Sigmoid colon (tissue), 7 donors: Measurements from ENCODE around the gene UQCRQ. TPM values are rescaled to one million over a fixed set of nuclear protein-coding genes. Genes with fewer than 3 reads are reported as not detected.
A peak's percentile ranks its signal among the peaks of the same experiment; 100 is the strongest.

Experiments used
- DNase-seq: peaks from one replicate; pipeline ENCODE4 v3.0.0-alpha.2; 2019
- H3K27ac ChIP-seq, 4 donors: fragments of 200-600 bp; sonication (generic); one replicate each; pipeline ENCODE4 v1.5.1; 2016 to 2019; ENCODE audit warnings: mild to moderate bottlenecking in 1 of 4
- H3K27me3 ChIP-seq, 3 donors: fragments of 200-600 bp; sonication (generic); one replicate each; pipeline ENCODE4 v1.5.1; 2019; ENCODE audit warnings: mild to moderate bottlenecking in 1 of 3
- H3K36me3 ChIP-seq, 4 donors: fragments of 200-600 bp; sonication (generic); one replicate each; pipeline ENCODE4 v1.5.1; 2016 to 2019
- H3K4me1 ChIP-seq, 4 donors: fragments of 200-600 bp; sonication (generic); one replicate each; pipeline ENCODE4 v1.5.1; 2017 to 2019
- H3K4me3 ChIP-seq, 4 donors: fragments of 200-600 bp; sonication (generic); one replicate each; pipeline ENCODE4 v1.5.1; 2017 to 2019; ENCODE audit warnings: mild to moderate bottlenecking in 2 of 4, moderate library complexity in 1 of 4
- H3K9me3 ChIP-seq, 4 donors: fragments of 200-600 bp in 3 of 4; sonication (generic) in 3 of 4; one replicate each; pipeline versions ENCODE4 v1.5.1 to v1.6.1; 2013 to 2019
- EP300 ChIP-seq, 4 donors: sonication (generic); formaldehyde crosslinking; IDR thresholded peaks; one replicate each; pipeline ENCODE4 v1.6.1; 2017; ENCODE audit warnings: antibody characterized with exemption in 4 of 4
- POLR2A ChIP-seq, 2 donors: fragments of 450-650 bp; IDR thresholded peaks; one replicate each; pipeline ENCODE4 v1.6.1; 2016; ENCODE audit warnings: antibody characterized with exemption in 2 of 2, mild to moderate bottlenecking in 2 of 2, moderate library complexity in 2 of 2
- POLR2AphosphoS5 ChIP-seq, 4 donors: sonication (generic); formaldehyde crosslinking; IDR thresholded peaks; one replicate each; pipeline ENCODE4 v1.6.1; 2017; ENCODE audit warnings: antibody characterized with exemption in 4 of 4
- WGBS, 2 donors: extraction: QIAGEN DNeasy Blood & Tissue Kit; methylation state at CpG; one replicate each; pipeline ENCODE4 v1.1.7; 2013; 5-methylcytosine and 5-hydroxymethylcytosine counted together
- intact Hi-C: fragments of 100-400 bp; cut with DNase I; formaldehyde crosslinking; loops from one replicate; pipeline ENCODE4 v1.15.1; 2023
- polyA plus RNA-seq, 3 donors: library from polyadenylated mRNA; stranded (reverse); fragments of 200-250 nt; gene quantifications; one replicate each; pipeline ENCODE4 v1.2.3, GENCODE V29; 2013
- total RNA-seq, 4 donors: library from RNA; depleted of rRNA; stranded (reverse); fragments of >200 nt; gene quantifications; one replicate each; pipeline ENCODE4 v1.1.0, GENCODE V29; 2016
- TF ChIP-seq, protein P1 (sequence below), 4 experiments: fragments of 450-650 bp in 3 of 4; fragments of 200-600 bp in 1 of 4; IDR thresholded peaks; one replicate each; pipeline ENCODE4 v1.5.1; 2016 to 2019; ENCODE audit warnings: antibody characterized with exemption in 4 of 4, mild to moderate bottlenecking in 3 of 4, moderate library complexity in 2 of 4
- donor health status: healthy with polysubstance abuse.
- donor health status: Bipolar disorder and iron deficiency.
- donor health status: healthy.

The UQCRQ gene
- total and polyA plus RNA-seq, 7 donors, result 113 to 936 (median 230) TPM

DNA sequence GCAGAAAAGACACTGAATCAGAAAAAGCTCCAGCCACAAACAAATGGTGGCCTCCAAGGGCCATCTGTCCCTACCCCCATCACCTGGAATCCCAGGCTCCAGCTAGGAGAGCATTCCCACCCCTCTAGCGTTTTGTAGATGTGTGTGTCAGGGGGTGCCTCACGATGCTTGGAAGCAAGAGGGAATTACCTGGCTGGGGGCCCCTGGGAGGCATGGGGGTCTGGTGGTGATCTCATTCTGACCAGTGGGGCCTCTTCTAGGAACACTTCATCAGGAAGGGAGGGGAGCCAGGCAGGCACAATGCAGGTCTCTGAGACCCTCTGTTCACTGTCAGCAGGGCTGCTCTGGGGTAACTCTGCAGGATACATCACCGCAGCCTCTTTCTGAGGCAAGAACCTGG lies 42.0 kb upstream of the UQCRQ start:
- TF ChIP-seq, protein P1, sequence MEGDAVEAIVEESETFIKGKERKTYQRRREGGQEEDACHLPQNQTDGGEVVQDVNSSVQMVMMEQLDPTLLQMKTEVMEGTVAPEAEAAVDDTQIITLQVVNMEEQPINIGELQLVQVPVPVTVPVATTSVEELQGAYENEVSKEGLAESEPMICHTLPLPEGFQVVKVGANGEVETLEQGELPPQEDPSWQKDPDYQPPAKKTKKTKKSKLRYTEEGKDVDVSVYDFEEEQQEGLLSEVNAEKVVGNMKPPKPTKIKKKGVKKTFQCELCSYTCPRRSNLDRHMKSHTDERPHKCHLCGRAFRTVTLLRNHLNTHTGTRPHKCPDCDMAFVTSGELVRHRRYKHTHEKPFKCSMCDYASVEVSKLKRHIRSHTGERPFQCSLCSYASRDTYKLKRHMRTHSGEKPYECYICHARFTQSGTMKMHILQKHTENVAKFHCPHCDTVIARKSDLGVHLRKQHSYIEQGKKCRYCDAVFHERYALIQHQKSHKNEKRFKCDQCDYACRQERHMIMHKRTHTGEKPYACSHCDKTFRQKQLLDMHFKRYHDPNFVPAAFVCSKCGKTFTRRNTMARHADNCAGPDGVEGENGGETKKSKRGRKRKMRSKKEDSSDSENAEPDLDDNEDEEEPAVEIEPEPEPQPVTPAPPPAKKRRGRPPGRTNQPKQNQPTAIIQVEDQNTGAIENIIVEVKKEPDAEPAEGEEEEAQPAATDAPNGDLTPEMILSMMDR (IDR thresholded peaks at IDR 0.05), result no peak
- TF ChIP-seq EP300 (IDR thresholded peaks at IDR 0.05) (no peak), POLR2A (IDR thresholded peaks at IDR 0.05) (no peak), POLR2AphosphoS5 (IDR thresholded peaks at IDR 0.05) (no peak)
- intact Hi-C loops, result loop anchor here (5.0 to 10.0 kb wide), 4 partner anchors 47 to 437 kb away; partner anchors contain the start of genes KIF3A and SEPTIN8
- WGBS, 2 donors, result 91 to 97% methylated on average over 3 of the region's 3 CpGs

DNA sequence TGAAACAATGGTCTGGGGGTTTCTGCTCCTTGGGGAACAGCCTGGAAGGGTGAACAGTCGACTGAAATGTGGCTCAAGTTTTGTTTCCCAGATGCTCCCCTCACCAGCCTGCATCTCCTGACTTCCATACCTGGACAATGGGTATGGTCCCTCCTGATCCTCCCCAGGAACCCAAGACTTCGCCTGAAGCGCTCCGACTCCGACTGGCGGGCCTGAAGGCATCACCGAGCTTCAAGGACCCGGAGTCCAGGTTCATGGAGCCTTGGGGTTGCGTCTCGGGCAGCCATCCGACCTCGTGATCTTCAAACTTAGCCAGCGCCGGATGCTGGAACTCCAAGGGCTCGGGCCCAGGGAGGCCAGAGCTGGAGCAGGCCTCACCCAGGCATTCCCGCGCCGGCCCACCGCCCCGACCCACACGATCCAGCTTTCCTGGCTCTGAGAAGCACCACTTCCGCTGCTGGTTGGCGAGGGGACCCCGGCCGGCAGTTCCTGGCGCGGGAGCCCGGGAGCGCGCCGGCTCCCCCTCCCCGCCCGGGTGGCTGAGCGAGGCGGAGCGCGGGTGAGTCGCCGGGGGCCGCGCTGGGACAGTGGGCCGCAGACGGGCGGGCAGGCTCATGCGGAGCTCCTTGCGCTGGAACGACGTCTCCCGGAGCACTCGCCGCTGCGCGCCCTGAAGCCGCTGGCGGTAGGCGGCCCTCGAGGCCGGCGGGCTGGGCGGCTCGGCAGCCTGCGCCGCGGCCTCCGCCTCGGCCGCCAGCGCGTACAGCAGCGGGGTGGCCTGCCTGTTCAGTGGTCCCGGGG lies 41.2 kb upstream of the UQCRQ start:
- H3K4me3 ChIP-seq, result peak overlapping the region in 3 of 4 donors; percentile 17 to 27 (median 22)
- H3K4me1 ChIP-seq, result peaks cover 0 to 21% (median 14%) of the 10 kb centered on the region in 4 donors
- H3K36me3 ChIP-seq, result no peaks in the 10 kb centered on the region
- no peak for DNase-seq
- no peak for TF ChIP-seq POLR2AphosphoS5 (IDR thresholded peaks at IDR 0.05)
- TF ChIP-seq, protein P1 (IDR thresholded peaks at IDR 0.05), result no peak
- no peak for TF ChIP-seq POLR2A (IDR thresholded peaks at IDR 0.05)
- TF ChIP-seq EP300 (IDR thresholded peaks at IDR 0.05), result no peak
- intact Hi-C loops, result loop anchor here (10.0 kb wide), 1 partner anchor 90 kb away; the partner anchor contains the start of gene KIF3A
- H3K9me3 ChIP-seq, result no peaks in the 10 kb centered on the region
- H3K27ac ChIP-seq, result no peak overlapping the region
- 54 to 86% methylated on average over 71 of the region's 71 CpGs for WGBS, 2 donors
- H3K27me3 ChIP-seq, result peaks cover 0 to 21% (median 12%) of the 10 kb centered on the region in 3 donors

More for the DNA sequence above, 42.0 kb upstream of the UQCRQ start:
- DNase-seq, result no peak
- Histone ChIP-seq H3K9me3 (no peaks in the 10 kb centered on the region), H3K27me3 (peaks cover 0 to 26% (median 17%) of the 10 kb centered on the region in 3 donors), H3K27ac (no peak overlapping the region), H3K4me1 (peaks cover 0 to 25% (median 13%) of the 10 kb centered on the region in 4 donors), H3K36me3 (no peaks in the 10 kb centered on the region), H3K4me3 (no peak overlapping the region)

DNA sequence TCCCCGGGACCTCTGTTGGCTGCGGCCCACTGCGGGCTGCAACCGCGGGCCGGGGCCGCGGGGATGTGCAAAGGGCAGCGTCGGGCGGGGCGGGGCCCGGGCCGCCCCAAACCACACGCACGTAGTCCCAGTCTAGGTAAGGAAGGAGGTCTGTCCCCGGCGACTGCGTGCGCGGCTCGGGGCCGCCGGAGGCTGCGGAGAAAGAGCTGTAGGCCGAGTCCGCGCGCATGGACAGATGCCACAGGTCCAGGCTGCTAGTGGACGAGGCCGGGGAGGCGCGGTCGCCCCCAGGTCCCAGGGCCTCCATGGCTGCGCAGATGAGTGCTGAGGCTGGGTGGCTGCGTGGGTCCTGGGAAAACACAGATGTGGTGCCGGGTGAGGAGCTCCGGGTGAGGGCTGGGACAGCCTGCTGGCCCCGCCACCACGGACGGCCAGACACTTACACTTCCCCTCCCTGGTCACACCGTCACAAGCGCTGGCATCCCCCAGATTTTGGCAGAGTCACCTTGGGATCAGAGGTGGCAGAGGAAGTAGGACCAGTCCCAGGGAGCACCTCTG lies 40.5 kb upstream of the UQCRQ start:
- 47 to 82% methylated on average over 43 of the region's 43 CpGs for WGBS, 2 donors
- Histone ChIP-seq H3K36me3 (no peaks in the 10 kb centered on the region), H3K4me1 (peaks cover 0 to 20% (median 18%) of the 10 kb centered on the region in 4 donors), H3K27me3 (peaks cover 0 to 21% (median 12%) of the 10 kb centered on the region in 3 donors), H3K27ac (no peak overlapping the region), H3K4me3 (peak overlapping the region in 3 of 4 donors; percentile 17 to 27 (median 22)), H3K9me3 (no peaks in the 10 kb centered on the region)
- TF ChIP-seq POLR2AphosphoS5 (IDR thresholded peaks at IDR 0.05) (no peak), EP300 (IDR thresholded peaks at IDR 0.05) (no peak), POLR2A (IDR thresholded peaks at IDR 0.05) (no peak)
- TF ChIP-seq, protein P1 (IDR thresholded peaks at IDR 0.05), result no peak
- intact Hi-C loops, result loop anchor here (10.0 kb wide), 1 partner anchor 91 kb away; the partner anchor contains the start of gene KIF3A
- no peak for DNase-seq

DNA sequence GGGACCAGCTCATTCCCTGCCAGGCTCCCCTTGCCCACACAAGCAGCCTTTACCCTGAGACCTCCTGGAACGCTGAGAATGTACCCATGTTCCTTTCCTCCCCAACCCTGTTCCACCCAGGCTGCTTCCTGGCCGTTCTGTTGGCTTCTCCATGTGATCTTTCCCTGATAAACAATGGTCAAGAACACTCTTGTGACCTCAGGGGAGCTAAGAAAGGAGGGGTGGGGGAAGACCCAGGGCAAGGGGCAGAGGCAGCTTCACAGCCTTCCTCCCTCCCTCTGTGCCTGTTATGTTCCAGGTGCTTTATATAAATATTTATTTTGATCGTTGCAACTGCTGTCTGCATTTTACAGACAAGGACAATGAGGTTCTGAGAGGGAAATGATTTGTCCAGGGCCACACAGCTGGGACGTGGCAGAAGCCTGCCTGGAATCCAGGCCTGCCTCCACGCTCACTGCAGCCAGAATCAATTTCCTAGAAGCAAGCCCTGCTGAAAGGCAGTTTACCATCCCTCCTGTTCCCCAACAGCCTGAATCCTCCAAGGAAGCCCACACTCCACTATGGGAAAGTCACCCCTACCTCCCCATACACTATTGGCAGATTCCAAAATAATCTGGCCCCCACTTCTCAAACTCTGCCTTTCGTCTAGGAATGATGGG lies 39.9 kb upstream of the UQCRQ start:
- intact Hi-C loops, result loop anchor here (10.0 kb wide), 1 partner anchor 92 kb away; the partner anchor contains the start of gene KIF3A
- H3K4me3 ChIP-seq, result no peak overlapping the region
- TF ChIP-seq EP300 (IDR thresholded peaks at IDR 0.05) (no peak), POLR2AphosphoS5 (IDR thresholded peaks at IDR 0.05) (peak in 1 of 4 donors; percentile 22), POLR2A (IDR thresholded peaks at IDR 0.05) (no peak)
- TF ChIP-seq, protein P1 (IDR thresholded peaks at IDR 0.05), result no peak
- WGBS, 2 donors, result 47 to 74% methylated on average over 6 of the region's 6 CpGs
- peaks cover 0 to 23% (median 19%) of the 10 kb centered on the region in 4 donors for H3K4me1 ChIP-seq
- no peaks in the 10 kb centered on the region for H3K9me3 ChIP-seq
- no peaks in the 10 kb centered on the region for H3K36me3 ChIP-seq
- DNase-seq, result no peak
- peaks cover 0 to 21% (median 12%) of the 10 kb centered on the region in 3 donors for H3K27me3 ChIP-seq
- H3K27ac ChIP-seq, result no peak overlapping the region
